VCaP (cell line): ENCODE results near the gene KIF5A.

Source experiments
- H3K27ac ChIP-seq: fragments of 450-650 bp; 2 replicates; pipeline ENCODE4 v1.5.1; 2017
- CTCF ChIP-seq: fragments of 450-650 bp; conservative IDR thresholded peaks from 2 replicates; pipeline ENCODE4 v1.5.1; 2017; ENCODE audit warnings: mild to moderate bottlenecking, moderate library complexity

Gene KIF5A

DNA sequence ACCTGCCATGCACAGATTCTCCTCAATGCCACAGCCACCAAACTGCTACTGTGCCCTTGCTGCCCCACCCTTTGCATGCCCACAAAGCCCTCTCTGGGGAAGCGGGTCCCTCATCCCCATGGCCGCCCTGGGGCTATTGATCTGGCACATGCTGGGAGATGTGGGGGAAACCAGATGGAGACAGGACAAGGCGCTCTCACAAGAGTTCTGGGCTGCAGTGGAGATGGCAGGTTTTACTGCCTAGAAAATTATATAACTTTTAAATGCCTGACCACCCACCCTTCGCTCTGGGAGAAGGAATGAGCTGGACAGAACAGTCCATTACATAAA is 30.6 kb downstream of the KIF5A start:
- TF ChIP-seq CTCF: no peak
- H3K27ac ChIP-seq: no peak overlapping the region

DNA sequence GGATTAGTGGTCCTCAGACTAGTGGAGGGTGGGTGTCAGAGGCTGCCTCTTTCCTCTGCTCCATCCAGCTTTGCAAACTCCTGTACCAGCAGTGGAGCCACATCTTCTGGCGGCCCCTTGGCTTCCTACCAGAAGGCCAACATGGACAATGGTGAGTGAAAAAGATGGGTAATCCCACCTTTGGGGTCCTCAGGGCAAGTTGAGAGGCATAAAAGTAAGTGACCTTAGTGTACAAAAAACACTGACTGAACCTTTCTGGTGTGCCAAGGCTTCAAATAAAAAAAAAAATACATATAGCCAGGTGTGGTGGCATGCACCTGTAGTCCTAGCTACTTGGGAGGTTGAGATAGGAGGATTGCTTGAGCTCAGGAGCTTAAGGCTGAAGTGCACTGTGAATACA is 32.0 kb downstream of the KIF5A start:
- H3K27ac ChIP-seq: no peak overlapping the region
- TF ChIP-seq CTCF: no peak

DNA sequence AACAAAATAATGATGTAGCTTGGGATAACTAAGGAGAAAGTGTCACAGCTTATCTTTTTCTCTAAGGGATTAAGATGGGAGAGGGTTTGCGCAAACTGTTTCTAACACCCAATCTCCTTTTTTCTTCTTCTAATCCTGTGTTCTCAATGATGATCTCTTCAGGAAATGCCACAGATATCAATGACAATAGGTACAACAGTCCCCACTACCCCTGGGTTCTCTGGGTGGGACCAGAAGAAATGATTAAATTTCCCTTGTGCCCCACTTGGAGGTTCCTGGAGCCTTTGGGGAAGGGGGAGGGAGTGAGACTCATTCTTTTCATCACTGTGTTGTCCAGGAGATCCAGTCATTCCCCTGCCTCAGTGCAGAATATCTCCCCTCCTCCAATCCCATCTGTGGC is 32.6 kb downstream of the KIF5A start:
- TF ChIP-seq CTCF: no peak
- H3K27ac ChIP-seq: no peak overlapping the region

- H3K27ac ChIP-seq: no peak overlapping the region
- peak; percentile 97 for TF ChIP-seq CTCF
Observed at GRCh38 chr12:57583008-57583831, 33.4 kb downstream of the KIF5A start.

DNA sequence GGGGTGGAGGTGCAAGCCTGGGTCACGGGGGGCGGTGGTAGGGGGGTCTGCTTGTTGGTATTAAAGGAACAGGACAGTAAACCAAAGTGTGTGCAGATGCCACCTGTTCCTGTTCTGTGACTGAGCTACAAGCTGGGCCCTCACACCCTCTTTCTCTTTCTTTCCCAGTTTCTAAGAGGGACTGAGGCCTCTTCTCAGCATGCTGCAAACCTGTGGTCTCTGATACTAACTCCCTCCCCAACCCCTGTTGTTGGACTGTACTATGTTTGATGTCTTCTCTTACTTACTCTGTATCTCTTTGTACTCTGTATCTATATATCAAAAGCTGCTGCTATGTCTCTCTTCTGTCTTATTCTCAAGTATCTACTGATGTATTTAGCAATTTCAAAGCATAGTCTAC is 34.2 kb downstream of the KIF5A start:
- no peak for TF ChIP-seq CTCF

DNA sequence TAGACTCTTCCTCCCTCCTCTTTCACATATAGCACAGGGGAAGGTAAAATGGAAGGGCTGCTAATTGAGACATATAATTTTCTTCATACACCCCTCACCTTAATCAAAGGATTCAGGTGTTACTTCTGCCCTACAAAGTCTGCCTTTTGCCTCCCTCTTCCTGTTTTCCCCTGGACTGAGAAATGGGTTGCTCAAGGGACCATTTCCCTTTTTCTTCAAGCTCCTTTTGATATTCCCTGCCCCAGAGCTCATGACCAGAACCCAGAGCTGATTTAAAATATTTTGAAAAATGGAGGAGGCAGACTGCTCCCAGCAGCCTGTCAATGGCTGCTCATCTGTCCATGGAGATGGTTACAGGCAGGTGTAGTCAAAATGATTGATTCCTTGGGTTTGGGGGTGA is 34.8 kb downstream of the KIF5A start:
- no peak for TF ChIP-seq CTCF
- H3K27ac ChIP-seq: no peak overlapping the region

More for the DNA sequence above, 34.2 kb downstream of the KIF5A start:
- no peak overlapping the region for H3K27ac ChIP-seq

DNA sequence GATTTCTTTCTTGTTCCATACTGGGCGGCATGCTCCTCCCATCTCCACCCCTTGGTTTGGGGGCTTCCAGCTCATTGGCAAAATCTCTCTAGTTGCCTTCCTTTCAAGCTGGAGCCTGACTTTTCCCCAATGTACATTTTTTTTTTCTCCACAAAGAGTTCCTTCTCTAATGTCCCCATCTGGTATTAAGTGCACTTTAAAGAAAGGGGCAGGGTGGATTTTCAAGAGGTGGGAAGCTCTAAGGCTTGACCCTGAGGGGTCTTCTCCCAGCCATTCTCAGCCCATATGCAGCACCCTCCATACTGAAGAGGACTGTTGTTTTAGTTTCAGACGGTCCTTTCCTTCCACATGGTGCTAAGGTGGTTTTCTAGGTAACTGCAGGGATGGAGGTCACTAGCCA is 35.3 kb downstream of the KIF5A start:
- no peak for TF ChIP-seq CTCF
- no peak overlapping the region for H3K27ac ChIP-seq
